Body of pancreas (tissue), 4 donors: ENCODE data around the gene KPNA6.

Experiments
- CTCF ChIP-seq, 7 experiments: fragments of 450-650 bp in 4 of 7; fragments of 200-600 bp in 3 of 7; sonication (generic) in 3 of 7; IDR thresholded peaks; one replicate each; pipeline ENCODE4 v1.5.1; 2016 to 2019; ENCODE audit warnings: antibody characterized with exemption in 7 of 7
- POLR2A ChIP-seq, 3 donors: fragments of 450-650 bp; IDR thresholded peaks; one replicate each; pipeline ENCODE4 v1.6.1; 2016; ENCODE audit warnings: antibody characterized with exemption in 3 of 3, mild to moderate bottlenecking in 2 of 3

DNA sequence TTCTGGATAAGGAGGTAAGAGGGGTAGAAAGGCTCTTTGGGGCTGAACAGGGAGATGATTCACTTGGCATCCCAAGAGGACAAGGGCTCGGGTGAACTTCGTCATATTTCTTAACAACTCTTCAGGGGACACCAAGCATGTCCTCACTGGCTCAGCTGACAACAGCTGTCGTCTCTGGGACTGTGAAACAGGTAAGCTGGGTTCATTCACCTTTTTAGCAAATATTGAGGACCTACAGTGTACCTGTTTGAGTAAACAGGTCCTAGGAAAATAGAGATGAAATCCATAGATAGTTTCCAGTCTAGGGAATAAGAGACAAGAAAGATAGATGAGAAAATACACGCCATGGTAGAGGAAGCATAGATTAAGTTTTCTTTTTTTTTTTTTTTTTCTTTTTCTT is 116.4 kb downstream of the KPNA6 start:
- TF ChIP-seq CTCF (IDR thresholded peaks at IDR 0.05) (no peak), POLR2A (IDR thresholded peaks at IDR 0.05) (no peak)
